Panc1 (cell line): ENCODE results near the gene DOCK4. TPM values are rescaled to one million over a fixed set of nuclear protein-coding genes. Genes with fewer than 3 reads are reported as not detected.

Experiments used
- ATAC-seq: fragments of 200-7000 bp; cut with Tn5 transposase; 2 replicates; pipeline ENCODE4 v1.9.1; 2020; ENCODE audit warnings: mild to moderate bottlenecking, moderate library complexity
- BruUV-seq: library from RNA; stranded (reverse); fragments of 400-500 nt; replicated peaks from 2 replicates; lab custom pipeline; 2021; lab: Mats Ljungman, UMichigan
- CTCF ChIA-PET: fragments of 300-600 bp; sonication (Branson Sonifier 250); formaldehyde crosslinking; loops from one replicate; lab custom pipeline; 2022; ENCODE audit warnings: antibody characterized with exemption; lab: Charles Lee
- POLR2A ChIA-PET: fragments of 300-600 bp; sonication (Branson Sonifier 250); formaldehyde crosslinking; loops from one replicate; lab custom pipeline; 2022; ENCODE audit warnings: antibody characterized with exemption; lab: Charles Lee
- DNase-seq: peaks from one replicate; pipeline ENCODE4 v3.0.0-alpha.2; 2010; ENCODE audit warnings: low read depth, low spot score
- H3K27ac ChIP-seq: 2 replicates; pipeline ENCODE4 v1.5.1; 2011; ENCODE audit warnings: mild to moderate bottlenecking, low read length, inconsistent platforms
- H3K27me3 ChIP-seq: fragments of 200-500 bp; sonication (Bioruptor generic); 2 replicates; pipeline ENCODE4 v1.6.0; 2014; ENCODE audit warnings: low read length, inconsistent platforms; ENCODE audit not compliant: control insufficient read depth, insufficient read depth
- H3K36me3 ChIP-seq: fragments of 200-500 bp; sonication (Bioruptor generic); 2 replicates; pipeline ENCODE4 v1.5.1; 2014; ENCODE audit warnings: inconsistent platforms, mild to moderate bottlenecking, low read length, moderate library complexity; ENCODE audit not compliant: control insufficient read depth, insufficient read depth
- H3K4me1 ChIP-seq: 2 replicates; pipeline ENCODE4 v1.5.1; 2011; ENCODE audit warnings: inconsistent platforms, mild to moderate bottlenecking, low read length, moderate library complexity; ENCODE audit not compliant: control insufficient read depth, insufficient read depth
- H3K4me3 ChIP-seq, 2 experiments: 2 replicates each; pipeline ENCODE4 v1.5.1; 2011 to 2012; ENCODE audit warnings: low read depth in 2 of 2, low read length in 2 of 2, mild to moderate bottlenecking in 2 of 2, inconsistent platforms in 1 of 2, moderate library complexity in 1 of 2
- H3K9me3 ChIP-seq: fragments of 200-500 bp; sonication (Bioruptor generic); 2 replicates; pipeline ENCODE4 v1.5.1; 2014; ENCODE audit warnings: low read depth, mild to moderate bottlenecking, inconsistent platforms, low read length, moderate library complexity; ENCODE audit not compliant: control insufficient read depth, insufficient read depth
- POLR2AphosphoS5 ChIP-seq: IDR thresholded peaks from 2 replicates; pipeline ENCODE4 v1.6.1; 2012; ENCODE audit warnings: mild to moderate bottlenecking, low read depth, low read length, moderate library complexity
- SIN3A ChIP-seq: IDR thresholded peaks from 2 replicates; pipeline ENCODE4 v1.6.1; 2012; ENCODE audit warnings: low read depth, mild to moderate bottlenecking, low read length, moderate library complexity, borderline replicate concordance; ENCODE audit not compliant: insufficient read depth
- TCF7L2 ChIP-seq: IDR thresholded peaks from 2 replicates; pipeline ENCODE4 v1.6.1; 2011; ENCODE audit warnings: mild to moderate bottlenecking, low read depth, low read length, inconsistent platforms
- in situ Hi-C: cut with HindIII; loops from 2 replicates; pipeline ENCODE4 v1.10.0; 2016; ENCODE audit warnings: low sequenced_read_pairs, low pct_unique_long_range_greater_than_20kb
- intact Hi-C: fragments of 100-400 bp; cut with micrococcal nuclease; formaldehyde crosslinking; loops from one replicate; pipeline ENCODE4 v1.10.0; 2022; ENCODE audit not compliant: unreplicated experiment
- total RNA-seq: library from RNA; stranded (reverse); gene quantifications from one replicate; pipeline ENCODE4 v1.2.1, GENCODE V29; 2021; ENCODE audit not compliant: unreplicated experiment
- TF ChIP-seq, protein P1 (sequence below), 2 experiments: IDR thresholded peaks; 2 replicates each; pipeline ENCODE4 v1.6.1; 2011 to 2012; ENCODE audit warnings: low read depth in 2 of 2, control low read depth in 1 of 2, low read length in 1 of 2, mild to moderate bottlenecking in 1 of 2, moderate library complexity in 1 of 2; ENCODE audit not compliant: insufficient read depth in 1 of 2
- TF ChIP-seq, protein P2 (sequence below): fragments of 450-650 bp; IDR thresholded peaks from 2 replicates; pipeline ENCODE4 v1.5.1; 2017; ENCODE audit warnings: mild to moderate bottlenecking

Gene DOCK4
- total RNA-seq, 1 experiment from 2014 or later: 10.8 TPM

DNA sequence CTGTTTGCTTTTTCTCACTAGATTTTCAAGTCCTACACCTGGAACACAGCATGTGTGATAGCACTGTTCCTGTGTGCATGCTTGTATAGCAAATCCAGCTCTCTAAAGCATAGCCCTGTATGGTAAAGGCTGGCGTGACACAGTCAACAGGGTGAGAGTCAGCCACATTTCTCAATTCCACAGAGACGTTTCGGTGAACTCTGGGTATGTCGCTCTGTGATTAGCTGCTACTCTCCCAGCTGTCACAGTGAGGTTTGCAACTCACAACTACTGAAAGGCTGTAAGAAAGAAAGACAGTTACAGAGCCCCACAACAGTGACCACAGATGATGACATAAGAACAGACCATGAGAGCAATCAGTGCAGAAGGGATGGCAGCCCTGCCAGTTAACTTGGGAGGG, 473.3 kb downstream of the DOCK4 start:
- TF ChIP-seq SIN3A (no peak), POLR2AphosphoS5 (no peak), TCF7L2 (no peak)
- TF ChIP-seq, protein P1, sequence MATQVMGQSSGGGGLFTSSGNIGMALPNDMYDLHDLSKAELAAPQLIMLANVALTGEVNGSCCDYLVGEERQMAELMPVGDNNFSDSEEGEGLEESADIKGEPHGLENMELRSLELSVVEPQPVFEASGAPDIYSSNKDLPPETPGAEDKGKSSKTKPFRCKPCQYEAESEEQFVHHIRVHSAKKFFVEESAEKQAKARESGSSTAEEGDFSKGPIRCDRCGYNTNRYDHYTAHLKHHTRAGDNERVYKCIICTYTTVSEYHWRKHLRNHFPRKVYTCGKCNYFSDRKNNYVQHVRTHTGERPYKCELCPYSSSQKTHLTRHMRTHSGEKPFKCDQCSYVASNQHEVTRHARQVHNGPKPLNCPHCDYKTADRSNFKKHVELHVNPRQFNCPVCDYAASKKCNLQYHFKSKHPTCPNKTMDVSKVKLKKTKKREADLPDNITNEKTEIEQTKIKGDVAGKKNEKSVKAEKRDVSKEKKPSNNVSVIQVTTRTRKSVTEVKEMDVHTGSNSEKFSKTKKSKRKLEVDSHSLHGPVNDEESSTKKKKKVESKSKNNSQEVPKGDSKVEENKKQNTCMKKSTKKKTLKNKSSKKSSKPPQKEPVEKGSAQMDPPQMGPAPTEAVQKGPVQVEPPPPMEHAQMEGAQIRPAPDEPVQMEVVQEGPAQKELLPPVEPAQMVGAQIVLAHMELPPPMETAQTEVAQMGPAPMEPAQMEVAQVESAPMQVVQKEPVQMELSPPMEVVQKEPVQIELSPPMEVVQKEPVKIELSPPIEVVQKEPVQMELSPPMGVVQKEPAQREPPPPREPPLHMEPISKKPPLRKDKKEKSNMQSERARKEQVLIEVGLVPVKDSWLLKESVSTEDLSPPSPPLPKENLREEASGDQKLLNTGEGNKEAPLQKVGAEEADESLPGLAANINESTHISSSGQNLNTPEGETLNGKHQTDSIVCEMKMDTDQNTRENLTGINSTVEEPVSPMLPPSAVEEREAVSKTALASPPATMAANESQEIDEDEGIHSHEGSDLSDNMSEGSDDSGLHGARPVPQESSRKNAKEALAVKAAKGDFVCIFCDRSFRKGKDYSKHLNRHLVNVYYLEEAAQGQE (IDR thresholded peaks at IDR 0.05; ENCODE audit: insufficient read depth in 1 of 2, low read depth in 2 of 2, low read length in 1 of 2): no peak
- TF ChIP-seq, protein P2, sequence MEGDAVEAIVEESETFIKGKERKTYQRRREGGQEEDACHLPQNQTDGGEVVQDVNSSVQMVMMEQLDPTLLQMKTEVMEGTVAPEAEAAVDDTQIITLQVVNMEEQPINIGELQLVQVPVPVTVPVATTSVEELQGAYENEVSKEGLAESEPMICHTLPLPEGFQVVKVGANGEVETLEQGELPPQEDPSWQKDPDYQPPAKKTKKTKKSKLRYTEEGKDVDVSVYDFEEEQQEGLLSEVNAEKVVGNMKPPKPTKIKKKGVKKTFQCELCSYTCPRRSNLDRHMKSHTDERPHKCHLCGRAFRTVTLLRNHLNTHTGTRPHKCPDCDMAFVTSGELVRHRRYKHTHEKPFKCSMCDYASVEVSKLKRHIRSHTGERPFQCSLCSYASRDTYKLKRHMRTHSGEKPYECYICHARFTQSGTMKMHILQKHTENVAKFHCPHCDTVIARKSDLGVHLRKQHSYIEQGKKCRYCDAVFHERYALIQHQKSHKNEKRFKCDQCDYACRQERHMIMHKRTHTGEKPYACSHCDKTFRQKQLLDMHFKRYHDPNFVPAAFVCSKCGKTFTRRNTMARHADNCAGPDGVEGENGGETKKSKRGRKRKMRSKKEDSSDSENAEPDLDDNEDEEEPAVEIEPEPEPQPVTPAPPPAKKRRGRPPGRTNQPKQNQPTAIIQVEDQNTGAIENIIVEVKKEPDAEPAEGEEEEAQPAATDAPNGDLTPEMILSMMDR: no peak
- DNase-seq (no peak), ATAC-seq (no peak)
- no peak overlapping the region for H3K4me3 ChIP-seq
- H3K27me3 ChIP-seq: no peaks in the 10 kb centered on the region
- BruUV-seq: no TSS peak
- no peaks in the 10 kb centered on the region for H3K4me1 ChIP-seq
- no peak overlapping the region for H3K27ac ChIP-seq
- no peaks in the 10 kb centered on the region for H3K36me3 ChIP-seq
- CTCF ChIA-PET: no interaction called here
- in situ Hi-C loops: no loop called here
- intact Hi-C loops: loop anchor here (5.0 to 10.0 kb wide), 3 partner anchors 86 to 1888 kb away; partner anchors contain the start of gene LRRN3
- no peaks in the 10 kb centered on the region for H3K9me3 ChIP-seq
- POLR2A ChIA-PET: no interaction called here

DNA sequence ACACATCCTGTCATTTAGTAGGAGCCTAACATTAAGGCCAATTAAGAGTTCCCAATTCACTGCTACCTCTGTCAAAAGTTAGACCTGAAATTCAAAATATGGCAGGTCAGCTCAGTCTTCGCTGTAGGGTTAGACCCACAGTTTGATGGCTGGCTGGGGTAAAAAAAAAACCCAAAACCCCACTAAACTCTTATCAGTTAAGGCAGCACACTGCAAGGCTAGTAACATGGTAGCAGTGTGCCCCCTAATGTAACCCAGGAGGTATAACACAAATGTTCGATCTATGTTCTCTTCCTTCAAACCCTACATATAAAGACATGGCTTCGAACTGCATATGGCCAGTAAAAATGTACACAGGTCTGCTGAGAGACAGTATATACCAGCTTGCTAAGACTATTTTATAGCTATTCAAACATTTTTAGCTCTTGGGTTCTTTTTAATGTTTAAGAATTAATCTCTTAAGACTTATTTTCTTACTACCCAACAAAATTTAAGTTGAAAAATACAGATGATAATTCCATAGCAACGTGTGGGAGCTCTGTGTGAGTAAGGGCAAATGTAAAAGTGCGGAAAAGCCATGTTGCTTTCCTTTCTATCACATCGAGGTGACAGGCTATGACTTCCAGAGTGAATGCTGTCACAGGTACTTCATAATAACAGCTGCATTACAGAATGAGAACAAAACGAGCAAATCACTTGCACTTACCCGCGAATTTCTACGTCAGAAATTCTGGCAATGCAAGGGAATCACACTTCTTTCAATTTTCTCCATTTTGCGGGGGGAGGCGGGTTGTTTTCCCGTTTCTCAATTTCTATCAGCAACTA, 475.5 kb downstream of the DOCK4 start:
- no peak overlapping the region for H3K4me3 ChIP-seq
- no peaks in the 10 kb centered on the region for H3K9me3 ChIP-seq
- ATAC-seq (peak; percentile 70; the same call in 1 of the 2 replicates), DNase-seq (no peak)
- no peaks in the 10 kb centered on the region for H3K36me3 ChIP-seq
- H3K27me3 ChIP-seq: no peaks in the 10 kb centered on the region
- CTCF ChIA-PET: interaction anchor here (0.5 to 1.2 kb wide), 2 partner anchors 94 to 168 kb away, joined by 3 to 4 read pairs; partner anchors contain the start of gene IMMP2L
- H3K27ac ChIP-seq: no peak overlapping the region
- POLR2A ChIA-PET: interaction anchor here (0.6 kb wide), 1 partner anchor 1313 kb away, joined by 5 read pairs; no protein-coding TSS in a partner anchor
- in situ Hi-C loops (no loop called here), intact Hi-C loops (loop anchor here (5.0 to 10.0 kb wide), 3 partner anchors 83 to 1886 kb away; partner anchors contain the start of gene LRRN3)
- TF ChIP-seq, protein P2: peak; percentile 73
- TF ChIP-seq TCF7L2 (no peak), POLR2AphosphoS5 (no peak)
- no peaks in the 10 kb centered on the region for H3K4me1 ChIP-seq
- BruUV-seq: no TSS peak
